GM21526 (cell line): ENCODE data around the gene KIAA0319L.
A peak's percentile ranks its signal among the peaks of the same experiment; 100 is the strongest.

Experiments
- ATAC-seq: cut with Tn5 transposase; IDR thresholded peaks from one replicate; pipeline ENCODE4 v1.9.1; 2021; ENCODE audit warnings: moderate library complexity; ENCODE audit not compliant: unreplicated experiment, low FRiP score

The KIAA0319L gene

GRCh38 chr1:35564037-35564883 is 7.1 kb upstream of the KIAA0319L start:
- no peak for ATAC-seq

- ATAC-seq = no peak
These were observed 6.0 kb upstream of the KIAA0319L start for GRCh38 chr1:35563166-35563565.

DNA sequence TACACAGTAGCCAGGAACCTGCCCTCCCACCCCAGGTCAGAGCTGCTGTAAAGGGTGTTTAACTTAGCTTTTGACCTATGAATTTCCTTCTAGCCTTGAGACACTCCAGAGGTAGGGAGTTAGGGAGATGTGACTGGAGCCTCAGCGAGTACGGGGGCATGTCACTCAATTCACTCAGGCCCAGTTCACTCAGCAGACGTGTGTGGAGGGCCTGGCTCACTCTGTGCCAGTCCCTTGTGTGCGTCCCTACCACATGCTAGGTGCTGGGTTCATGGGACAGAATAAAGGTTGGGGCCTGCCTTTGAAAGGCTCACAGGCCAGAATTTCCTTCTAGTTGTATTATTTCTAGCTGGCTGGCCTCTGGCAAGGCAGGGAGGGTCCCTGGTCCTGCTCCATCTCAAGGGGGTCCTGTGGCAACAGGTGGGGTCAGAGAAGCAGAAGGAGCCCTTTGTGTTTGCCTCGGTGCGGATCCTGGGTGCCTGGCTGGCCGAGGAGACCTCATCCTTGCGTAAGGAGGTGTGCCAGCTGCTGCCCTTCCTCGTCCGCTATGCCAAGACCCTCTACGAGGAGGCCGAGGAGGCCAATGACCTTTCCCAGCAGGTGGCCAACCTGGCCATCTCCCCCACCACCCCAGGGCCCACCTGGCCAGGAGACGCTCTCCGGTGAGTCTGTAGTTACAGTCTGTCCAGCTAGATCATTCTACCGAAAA is 4.9 kb upstream of the KIAA0319L start:
- no peak for ATAC-seq

DNA sequence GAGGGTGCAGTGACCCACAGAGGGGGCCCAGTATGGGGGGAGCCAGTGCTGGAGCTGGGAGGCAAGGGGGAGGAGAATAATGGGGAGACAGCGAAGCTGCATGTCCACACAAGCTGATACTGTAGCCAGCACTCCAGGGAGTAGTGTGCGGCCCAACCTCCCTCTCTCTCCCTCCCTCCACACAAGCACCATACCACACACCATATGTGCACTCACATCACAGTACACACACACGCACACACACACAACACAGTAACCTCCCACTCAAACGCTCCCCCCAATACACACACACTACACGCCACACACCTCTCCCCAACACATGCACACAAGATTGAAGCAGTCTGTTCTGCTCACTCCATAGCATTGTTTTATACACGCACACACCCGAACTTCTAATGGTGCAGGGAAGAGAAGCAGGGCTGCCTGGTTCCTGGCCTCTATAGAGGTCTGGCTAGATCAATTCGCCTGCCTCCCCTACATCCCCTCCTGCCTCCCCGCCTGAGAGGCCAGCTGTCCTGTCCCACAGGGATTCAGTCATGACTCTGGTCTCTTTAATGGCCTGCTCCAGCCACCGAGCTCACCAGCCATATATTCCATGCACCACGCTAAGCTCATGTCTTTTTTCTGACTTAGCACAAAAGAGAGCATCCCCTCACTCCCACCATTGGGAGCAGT is 4.2 kb upstream of the KIAA0319L start:
- ATAC-seq = no peak

- ATAC-seq = no peak
These were observed 3.3 kb upstream of the KIAA0319L start for GRCh38 chr1:35560256-35561225.

DNA sequence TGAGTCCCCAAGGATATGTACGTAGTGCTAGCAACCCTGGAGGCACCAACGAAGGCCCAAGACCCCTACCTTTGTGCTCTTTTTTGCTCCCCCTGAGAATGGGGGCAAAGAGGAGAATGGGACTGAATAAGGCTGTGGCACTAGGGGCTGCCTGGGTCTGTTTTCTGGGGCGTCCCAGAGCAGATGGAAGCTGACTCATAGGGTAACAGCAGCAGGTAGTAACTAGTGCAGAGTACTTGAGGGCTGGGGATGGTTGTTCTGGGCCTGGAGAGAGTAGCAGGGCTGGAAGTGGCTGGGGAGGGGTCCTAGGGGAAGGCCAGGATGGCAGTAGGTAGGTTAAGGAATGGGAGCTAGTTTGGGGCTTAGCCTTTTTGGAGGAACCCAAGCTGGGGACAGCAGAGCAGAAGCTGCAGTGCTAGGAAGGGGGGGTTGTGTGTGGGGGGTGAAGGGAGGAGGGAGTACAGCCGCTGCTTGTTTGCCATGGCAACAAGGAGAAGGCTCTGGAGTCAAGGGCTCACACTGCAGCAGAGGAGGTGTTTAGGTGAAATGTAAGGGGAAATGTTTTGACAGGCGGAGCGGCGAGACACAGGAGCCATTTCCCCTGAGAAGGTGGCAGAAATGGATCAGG is 2.2 kb upstream of the KIAA0319L start:
- no peak for ATAC-seq

DNA sequence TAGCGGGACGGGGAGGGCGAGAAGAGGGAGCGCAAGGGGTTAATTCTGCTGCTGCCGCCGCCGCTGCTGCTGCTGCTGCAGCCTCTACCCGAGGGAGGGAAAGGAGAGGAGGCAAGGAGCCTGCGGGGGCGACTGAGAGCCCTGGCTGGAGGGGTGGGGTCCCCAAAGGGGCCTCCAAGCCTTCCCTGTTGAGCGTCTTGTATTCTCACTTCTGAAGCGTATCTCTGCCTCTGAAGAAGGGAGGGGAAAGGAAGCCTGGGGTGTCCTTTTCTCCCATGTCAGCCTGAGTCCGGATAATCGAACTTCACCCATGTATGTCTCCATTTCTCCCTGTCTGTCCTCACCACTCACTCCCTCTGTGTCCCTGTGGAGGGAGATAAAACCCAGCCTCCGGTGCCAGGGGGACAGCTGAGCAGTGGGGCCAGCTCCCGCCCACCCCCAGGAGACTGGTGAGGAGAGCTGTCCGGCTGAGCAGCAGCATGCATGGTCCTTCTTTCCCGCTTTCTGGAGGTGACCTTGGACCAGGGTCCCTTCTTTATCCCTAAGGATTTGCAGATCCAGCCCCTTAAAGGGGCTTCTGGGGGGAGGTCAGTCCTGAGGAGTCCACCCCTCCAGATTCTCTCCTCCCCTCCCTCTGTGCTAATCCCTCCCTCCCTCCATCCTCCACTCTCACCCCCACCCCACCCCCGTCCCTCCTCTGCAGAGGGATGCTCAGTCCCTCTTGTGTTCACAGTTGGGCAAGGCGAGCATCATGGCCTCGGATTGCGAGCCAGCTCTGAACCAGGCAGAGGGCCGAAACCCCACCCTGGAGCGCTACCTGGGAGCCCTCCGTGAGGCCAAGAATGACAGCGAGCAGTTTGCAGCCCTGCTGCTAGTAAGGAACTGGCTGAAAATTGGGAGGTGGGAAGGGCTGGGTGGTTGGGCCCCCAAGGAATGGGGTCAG is 1.4 kb upstream of the KIAA0319L start:
- no peak for ATAC-seq

GRCh38 chr1:35557611-35558373 is 589 bp upstream of the KIAA0319L start, which contains the start of gene NCDN:
NCDN (plus strand) TSS chr1:35557799; CDS start chr1:35558191, 392 bp downstream.
- peak; percentile 69 for ATAC-seq

GRCh38 chr1:35556484-35557117 is 602 bp downstream of the KIAA0319L start:
- no peak for ATAC-seq

DNA sequence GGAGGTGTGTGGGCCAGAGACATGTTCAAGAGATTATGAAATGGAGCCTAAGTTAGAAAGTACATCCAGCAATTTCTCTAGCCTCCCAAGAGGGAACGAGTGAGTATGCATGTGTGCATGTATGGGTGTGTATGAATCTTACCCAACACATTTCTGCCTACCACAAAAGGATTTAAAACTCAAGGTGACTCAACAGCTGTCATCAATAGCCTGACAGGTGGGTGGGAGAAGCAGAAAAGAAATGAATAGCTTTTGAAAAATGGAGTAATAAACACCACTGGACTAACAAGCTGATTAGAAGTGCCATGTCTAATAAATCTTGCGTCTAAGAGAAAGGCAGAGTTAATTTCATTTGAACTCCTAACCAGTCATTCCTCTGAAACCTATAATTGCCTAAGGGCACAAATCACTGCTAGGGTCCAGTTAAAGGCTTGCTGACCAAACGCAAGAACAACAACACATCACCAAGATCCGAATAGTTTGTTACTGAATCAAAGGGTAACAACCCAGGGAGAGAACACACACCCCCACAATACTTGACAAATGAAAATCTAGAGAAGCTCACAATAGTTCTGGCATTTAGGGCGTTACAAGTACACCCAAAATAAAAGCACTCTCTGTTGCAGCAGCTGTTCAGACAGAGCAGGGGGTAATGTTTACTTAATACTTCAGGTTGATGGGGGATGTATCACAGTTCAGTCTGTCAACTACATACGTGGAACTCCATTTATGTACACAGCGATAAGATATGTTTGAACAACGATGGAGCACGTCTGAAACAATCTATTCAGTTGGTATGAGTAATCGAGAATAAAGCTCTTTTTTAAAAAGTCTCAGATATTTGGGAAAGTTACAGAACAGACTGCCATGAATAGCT is 1.4 kb downstream of the KIAA0319L start:
- ATAC-seq = no peak

GRCh38 chr1:35555212-35555584 is 2.0 kb downstream of the KIAA0319L start:
- ATAC-seq = no peak

DNA sequence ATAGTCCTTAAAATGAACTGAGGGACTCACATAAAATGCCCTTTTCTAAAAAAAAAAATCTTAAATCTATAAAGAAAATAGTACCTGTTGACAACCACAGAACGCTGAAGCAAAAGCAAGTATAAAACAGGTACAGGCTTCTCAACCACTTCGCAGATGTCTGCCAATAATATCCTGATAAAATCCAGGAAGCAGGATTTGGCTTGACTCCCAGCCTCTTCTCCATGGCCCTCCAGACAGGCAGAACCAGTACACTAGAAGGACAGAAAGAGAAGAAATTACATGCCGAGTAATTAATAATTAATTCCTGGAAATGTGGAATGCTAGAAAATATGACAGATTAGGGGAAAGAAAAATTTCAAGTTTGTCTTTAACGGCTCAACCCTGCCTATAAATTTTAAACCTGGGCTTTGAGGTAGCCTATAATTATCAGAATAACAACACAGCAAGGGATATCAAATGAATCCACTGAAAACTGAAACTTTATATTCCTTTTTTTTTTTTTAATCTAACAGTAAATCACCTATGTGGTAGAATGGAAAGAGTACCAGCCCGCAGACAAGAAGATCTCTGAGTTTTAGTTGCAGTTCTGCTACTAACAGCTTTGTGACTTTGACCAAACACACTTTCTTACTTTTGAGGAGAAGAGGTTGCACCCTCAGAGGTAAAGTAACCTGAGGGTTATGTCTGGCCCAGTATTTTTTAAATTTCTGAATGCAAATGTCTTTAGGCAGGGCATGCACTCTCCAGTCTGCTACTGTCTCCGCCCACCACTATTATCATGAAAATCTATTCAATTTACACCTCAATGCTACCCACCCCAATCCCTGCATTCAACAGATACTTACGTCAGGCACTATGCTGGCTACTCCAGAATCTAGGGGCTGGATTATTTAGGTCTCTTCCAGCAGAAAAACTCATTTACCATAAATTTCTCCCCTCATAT is 2.7 kb downstream of the KIAA0319L start:
- no peak for ATAC-seq

DNA sequence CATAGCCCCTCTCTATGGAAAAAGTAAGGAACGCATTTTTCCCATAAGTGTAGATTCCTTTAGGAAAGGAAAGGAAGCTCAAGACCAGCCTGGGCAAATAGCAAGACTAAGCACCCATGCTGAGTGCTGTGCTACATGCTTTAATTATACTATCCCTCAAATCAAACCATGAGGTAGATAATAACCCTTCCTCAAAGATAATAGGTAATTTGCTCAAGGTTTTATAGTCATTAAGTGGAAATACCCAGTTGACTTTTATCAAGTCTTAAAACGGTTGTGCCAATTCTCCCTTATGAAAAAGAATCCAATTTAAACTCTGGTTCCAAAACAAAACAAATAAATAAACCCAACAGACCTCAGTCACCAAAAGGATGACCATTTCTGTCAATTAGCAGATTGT is 3.4 kb downstream of the KIAA0319L start:
- no peak for ATAC-seq

GRCh38 chr1:35546614-35547013 is 10.6 kb downstream of the KIAA0319L start:
- ATAC-seq = no peak

DNA sequence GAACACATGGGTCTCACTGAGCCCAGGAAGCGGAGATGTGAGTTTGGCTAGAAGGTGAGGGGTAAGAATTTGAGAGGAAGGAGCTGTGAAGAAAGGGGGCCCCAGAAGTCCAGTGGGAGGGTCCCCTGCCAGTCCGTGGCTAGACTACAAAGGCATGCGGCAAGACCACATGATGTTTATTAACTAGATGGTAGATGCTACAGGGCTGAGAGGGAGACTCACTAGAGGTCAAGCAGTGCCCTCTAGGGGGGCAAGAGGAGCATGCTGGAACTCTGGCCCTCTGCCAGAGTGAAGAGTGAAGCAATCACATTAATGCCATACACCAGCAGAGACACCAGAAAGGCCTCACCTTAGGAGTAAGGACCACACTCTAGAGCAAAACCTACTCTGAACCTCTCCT is 12.2 kb downstream of the KIAA0319L start:
- no peak for ATAC-seq
